Activated T-cell treated with anti-CD3 and anti-CD28 coated beads, Interleukin-2, amount 50 U/mL, for 4 hours (primary cell): Measurements from ENCODE around the gene ACP5. TPM values are rescaled to one million over a fixed set of nuclear protein-coding genes. Genes with fewer than 3 reads are reported as not detected.
"Not testable (repeated sequence)": the region's sequence is repeated elsewhere in the genome, so short reads cannot be mapped to it uniquely, and the experiment has no call there.

ENCODE experiments used
- ATAC-seq, 2 donors: fragments of 200-7000 bp; cut with Tn5 transposase; one replicate each; pipeline ENCODE4 v1.10.0; 2021
- DNase-seq: peaks from one replicate; pipeline ENCODE4 v3.0.0-alpha.2; 2020
- H3K27me3 Mint-ChIP-seq: one replicate; pipeline ENCODE4 v1.8.0; 2021; ENCODE audit warnings: low read depth, mixed read lengths
- H3K36me3 Mint-ChIP-seq: one replicate; pipeline ENCODE4 v1.8.0; 2022; ENCODE audit warnings: mixed read lengths; ENCODE audit not compliant: insufficient read depth
- H3K4me1 Mint-ChIP-seq: one replicate; pipeline ENCODE4 v1.8.0; 2021; ENCODE audit warnings: low read depth, mixed read lengths
- H3K4me3 Mint-ChIP-seq: one replicate; pipeline ENCODE4 v1.8.0; 2021; ENCODE audit warnings: mild to moderate bottlenecking, moderate library complexity, mixed read lengths
- H3K9me3 Mint-ChIP-seq: one replicate; pipeline ENCODE4 v1.8.0; 2021; ENCODE audit warnings: mixed read lengths
- total RNA-seq, 3 donors: library from RNA; stranded (reverse); gene quantifications; one replicate each; pipeline ENCODE4 v1.2.1, GENCODE V29; 2021

ACP5 gene
- total RNA-seq, 3 donors from 2014 or later, result 2.4 to 2.9 (median 2.8) TPM

DNA sequence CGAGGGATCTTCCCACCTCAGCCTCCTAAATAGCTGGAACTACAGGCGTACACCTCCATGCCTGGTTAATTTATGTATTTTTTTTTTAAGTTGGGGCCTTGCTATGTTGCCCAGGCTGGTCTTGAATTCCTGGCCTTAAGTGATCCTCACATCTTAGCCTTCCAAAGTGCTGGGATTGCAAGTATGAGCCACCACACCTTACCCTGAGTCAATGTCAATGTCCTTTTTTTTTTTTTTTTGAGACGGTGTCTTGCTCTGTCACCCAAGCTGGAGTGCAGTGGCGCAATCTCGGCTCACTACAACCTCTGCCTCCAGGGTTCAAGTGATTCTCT lies 11.8 kb downstream of the ACP5 start:
- DNase-seq, H3K27me3 Mint-ChIP-seq, H3K9me3 Mint-ChIP-seq, H3K4me3 Mint-ChIP-seq, ATAC-seq, H3K36me3 Mint-ChIP-seq: not testable (repeated sequence)
- peaks cover 13% of the 10 kb centered on the region for H3K4me1 Mint-ChIP-seq

DNA sequence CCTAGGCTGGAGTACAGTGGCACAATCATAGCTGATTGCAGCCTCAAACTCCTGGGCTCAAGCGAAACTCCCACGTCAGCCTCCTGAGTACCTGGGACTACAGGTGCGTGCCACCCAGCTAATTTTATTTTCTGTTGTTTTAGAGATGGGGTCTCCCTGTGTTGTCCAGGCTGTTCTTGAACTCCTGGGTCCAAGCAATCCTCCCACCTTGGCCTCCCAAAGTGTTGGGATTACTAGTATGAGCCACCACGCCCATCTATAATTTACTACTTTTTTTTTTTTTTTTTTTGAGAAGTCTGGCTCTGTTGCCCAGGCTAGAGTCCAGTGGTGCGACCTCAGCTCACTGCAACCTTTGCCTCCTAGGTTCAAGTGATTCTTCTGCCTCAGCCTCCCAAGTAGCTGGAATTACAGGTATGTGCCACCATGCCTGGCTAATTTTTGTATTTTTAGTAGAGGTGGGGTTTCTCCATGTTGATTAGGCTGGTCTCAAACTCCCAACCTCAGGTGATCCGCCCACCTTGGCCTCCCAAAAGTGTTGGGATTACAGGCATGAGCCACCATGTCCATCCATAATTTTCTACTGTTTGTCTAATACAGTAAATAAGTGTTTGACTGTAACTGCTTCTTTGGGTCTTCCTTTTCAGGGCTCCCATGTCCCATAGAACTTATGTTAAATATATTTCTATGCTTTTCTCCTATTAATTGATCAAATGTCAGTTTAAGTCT lies 13.2 kb downstream of the ACP5 start:
- not testable (repeated sequence) for H3K9me3 Mint-ChIP-seq, H3K4me3 Mint-ChIP-seq, H3K27me3 Mint-ChIP-seq, H3K36me3 Mint-ChIP-seq, ATAC-seq, DNase-seq
- peaks cover 20% of the 10 kb centered on the region for H3K4me1 Mint-ChIP-seq

DNA sequence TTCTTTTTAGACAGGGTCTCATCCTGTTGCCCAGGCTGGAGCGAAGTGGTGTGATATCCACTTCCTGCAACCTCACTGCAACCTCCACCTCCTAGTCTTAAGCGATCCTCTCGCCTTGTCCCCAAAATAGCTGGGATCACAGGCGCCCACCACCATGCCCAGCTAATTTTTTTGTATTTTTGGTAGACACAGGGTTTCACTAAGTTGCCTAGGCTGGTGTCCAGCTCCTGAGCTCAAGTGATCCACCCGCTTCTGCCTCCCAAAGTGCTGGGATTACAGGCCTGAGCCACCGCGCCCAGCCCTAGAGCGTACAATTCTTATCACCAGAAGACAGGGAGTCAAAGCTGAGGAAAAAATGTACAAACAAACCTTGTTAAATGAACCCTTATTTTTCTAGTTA lies 13.9 kb downstream of the ACP5 start:
- no peaks in the 10 kb centered on the region for H3K27me3 Mint-ChIP-seq
- no peak for ATAC-seq

GRCh38 chr19:11560404-11561051 lies 16.9 kb downstream of the ACP5 start:
- no peaks in the 10 kb centered on the region for H3K27me3 Mint-ChIP-seq
- H3K4me1 Mint-ChIP-seq, result peaks cover 37% of the 10 kb centered on the region
- DNase-seq (peak; percentile 48), ATAC-seq (peak; percentile 34 to 44)
- H3K9me3 Mint-ChIP-seq, result no peaks in the 10 kb centered on the region
- peaks cover 12% of the 10 kb centered on the region for H3K36me3 Mint-ChIP-seq
- peak overlapping the region; percentile 90 for H3K4me3 Mint-ChIP-seq

More for the DNA sequence above, 13.9 kb downstream of the ACP5 start:
- Mint-ChIP-seq H3K4me3 (no peak overlapping the region), H3K9me3 (no peaks in the 10 kb centered on the region), H3K36me3 (peaks cover 2% of the 10 kb centered on the region), H3K4me1 (peaks cover 23% of the 10 kb centered on the region)
- no peak for DNase-seq

DNA sequence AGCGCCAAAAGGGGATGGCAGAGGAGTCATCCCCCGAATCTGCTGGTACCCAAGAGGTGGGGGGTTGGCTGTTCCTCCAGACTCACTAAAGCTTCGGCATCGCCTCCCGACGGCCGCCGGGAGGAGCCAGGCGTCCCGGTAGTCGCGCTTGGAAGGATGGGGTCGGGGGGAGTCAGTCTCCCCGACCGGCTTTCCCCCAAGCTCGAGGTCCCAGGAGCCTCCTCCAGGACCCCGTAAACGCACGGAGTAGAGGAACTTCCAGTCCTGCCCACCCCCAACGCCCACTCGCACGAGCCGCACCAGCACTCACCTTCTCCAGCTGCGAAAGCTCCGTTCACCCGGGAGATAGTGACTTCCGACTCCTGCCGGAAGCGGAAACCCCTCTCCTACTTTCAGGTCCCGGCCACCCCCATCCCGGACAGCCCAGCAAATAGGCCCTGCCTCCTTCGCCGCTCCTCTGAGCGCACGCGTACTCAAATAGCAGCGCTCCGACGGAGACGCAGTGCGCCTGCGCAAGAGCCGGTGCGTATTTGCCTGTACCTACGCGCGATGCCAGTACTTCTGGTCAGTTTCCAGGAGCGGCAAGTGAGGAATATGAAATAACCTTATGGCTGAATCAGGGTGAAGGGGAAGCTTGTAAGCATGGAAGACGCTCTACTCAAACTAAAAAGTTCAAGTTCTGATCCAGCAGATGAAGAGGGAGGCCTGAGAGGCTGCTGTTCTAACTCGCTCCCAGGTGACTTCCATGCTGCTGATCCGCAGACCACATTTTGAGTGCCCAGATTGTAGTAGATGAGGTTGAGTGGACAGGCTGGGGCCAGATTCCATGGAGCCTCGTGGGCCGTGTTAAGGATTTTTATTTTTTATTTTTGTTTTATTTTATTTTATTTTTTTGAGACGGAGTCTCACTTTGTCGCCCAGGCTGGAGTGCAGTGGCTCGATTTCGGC lies 18.3 kb downstream of the ACP5 start, which contains the start of gene ELOF1:
Gene ELOF1, minus strand, starts transcription at position 350 of the 948 bp plus-strand sequence. CDS start 4,883 bp downstream, outside the sequence.
- Mint-ChIP-seq H3K36me3 (peaks cover 12% of the 10 kb centered on the region), H3K4me3 (peak within 1 kb of the TSS; percentile 90), H3K9me3 (no peaks in the 10 kb centered on the region), H3K27me3 (no peaks in the 10 kb centered on the region), H3K4me1 (peaks cover 39% of the 10 kb centered on the region)
- DNase-seq (peak; percentile 94), ATAC-seq (peak; percentile 98 to 99)

- Mint-ChIP-seq H3K4me3 (peak overlapping the region; percentile 90), H3K36me3 (peaks cover 18% of the 10 kb centered on the region), H3K9me3 (no peaks in the 10 kb centered on the region), H3K27me3 (no peaks in the 10 kb centered on the region), H3K4me1 (peaks cover 41% of the 10 kb centered on the region)
- no peak for ATAC-seq
- DNase-seq, result no peak
Observed at GRCh38 chr19:11556634-11557420, 20.6 kb downstream of the ACP5 start.

- H3K4me1 Mint-ChIP-seq, result peaks cover 33% of the 10 kb centered on the region
Observed at GRCh38 chr19:11555246-11555645, 22.2 kb downstream of the ACP5 start.

GRCh38 chr19:11554160-11554559 lies 23.3 kb downstream of the ACP5 start:
- no peaks in the 10 kb centered on the region for H3K27me3 Mint-ChIP-seq
- peaks cover 18% of the 10 kb centered on the region for H3K36me3 Mint-ChIP-seq
- H3K9me3 Mint-ChIP-seq, result no peaks in the 10 kb centered on the region
- no peak overlapping the region for H3K4me3 Mint-ChIP-seq
- ATAC-seq (no peak), DNase-seq (no peak)
- H3K4me1 Mint-ChIP-seq, result peaks cover 29% of the 10 kb centered on the region

More at GRCh38 chr19:11555246-11555645, 22.2 kb downstream of the ACP5 start:
- H3K9me3 Mint-ChIP-seq, result no peaks in the 10 kb centered on the region
- DNase-seq (no peak), ATAC-seq (no peak)
- H3K36me3 Mint-ChIP-seq, result peaks cover 18% of the 10 kb centered on the region
- H3K4me3 Mint-ChIP-seq, result no peak overlapping the region
- H3K27me3 Mint-ChIP-seq, result no peaks in the 10 kb centered on the region

DNA sequence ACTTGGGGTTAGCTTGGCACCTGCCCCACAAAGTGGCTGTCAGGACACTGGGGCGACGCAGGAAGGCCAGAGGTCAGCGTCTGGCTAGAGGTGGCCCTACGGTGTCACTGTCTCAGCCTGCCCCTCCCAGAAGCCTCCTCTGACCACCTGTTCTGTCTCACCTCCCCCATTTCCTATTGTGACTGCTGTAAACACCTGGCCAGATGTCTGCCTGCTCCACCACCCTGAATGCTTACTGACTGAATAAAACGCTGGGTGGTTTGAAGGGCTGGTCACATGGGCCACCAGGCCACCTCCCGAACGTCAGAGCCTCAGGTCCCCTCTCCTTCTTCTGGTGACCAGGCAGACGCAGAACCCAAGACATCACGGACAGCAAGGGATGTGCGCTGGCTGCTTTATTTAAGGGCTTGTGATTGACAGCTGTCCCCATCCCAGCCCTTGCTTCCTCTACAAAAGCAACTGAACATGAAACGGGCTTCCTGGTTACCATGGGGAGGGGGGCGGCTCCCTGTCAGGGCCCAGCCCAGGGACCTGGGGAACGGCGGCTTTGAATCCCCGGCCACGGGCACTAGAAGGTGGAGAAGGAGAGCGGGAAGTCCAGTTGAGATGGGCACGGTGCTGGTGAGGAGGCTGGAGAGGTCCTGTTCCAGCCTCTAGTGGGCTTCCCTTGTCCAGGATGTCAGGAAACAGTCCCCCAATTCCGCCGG lies 24.6 kb downstream of the ACP5 start:
- no peaks in the 10 kb centered on the region for H3K9me3 Mint-ChIP-seq
- DNase-seq, result no peak
- H3K36me3 Mint-ChIP-seq, result peaks cover 16% of the 10 kb centered on the region
- H3K4me3 Mint-ChIP-seq, result no peak overlapping the region
- ATAC-seq, result no peak
- H3K27me3 Mint-ChIP-seq, result no peaks in the 10 kb centered on the region
- H3K4me1 Mint-ChIP-seq, result peaks cover 20% of the 10 kb centered on the region

GRCh38 chr19:11551603-11552235 lies 25.7 kb downstream of the ACP5 start:
- ATAC-seq, result no peak
- no peaks in the 10 kb centered on the region for H3K9me3 Mint-ChIP-seq
- H3K4me3 Mint-ChIP-seq, result no peak overlapping the region
- peaks cover 12% of the 10 kb centered on the region for H3K36me3 Mint-ChIP-seq
- H3K27me3 Mint-ChIP-seq, result no peaks in the 10 kb centered on the region
- peaks cover 13% of the 10 kb centered on the region for H3K4me1 Mint-ChIP-seq
- no peak for DNase-seq

GRCh38 chr19:11550265-11550664 lies 27.2 kb downstream of the ACP5 start:
- H3K4me3 Mint-ChIP-seq, result no peak overlapping the region
- peaks cover 5% of the 10 kb centered on the region for H3K4me1 Mint-ChIP-seq
- H3K9me3 Mint-ChIP-seq, result no peaks in the 10 kb centered on the region
- no peaks in the 10 kb centered on the region for H3K27me3 Mint-ChIP-seq
- ATAC-seq (no peak), DNase-seq (no peak)
- peaks cover 6% of the 10 kb centered on the region for H3K36me3 Mint-ChIP-seq

DNA sequence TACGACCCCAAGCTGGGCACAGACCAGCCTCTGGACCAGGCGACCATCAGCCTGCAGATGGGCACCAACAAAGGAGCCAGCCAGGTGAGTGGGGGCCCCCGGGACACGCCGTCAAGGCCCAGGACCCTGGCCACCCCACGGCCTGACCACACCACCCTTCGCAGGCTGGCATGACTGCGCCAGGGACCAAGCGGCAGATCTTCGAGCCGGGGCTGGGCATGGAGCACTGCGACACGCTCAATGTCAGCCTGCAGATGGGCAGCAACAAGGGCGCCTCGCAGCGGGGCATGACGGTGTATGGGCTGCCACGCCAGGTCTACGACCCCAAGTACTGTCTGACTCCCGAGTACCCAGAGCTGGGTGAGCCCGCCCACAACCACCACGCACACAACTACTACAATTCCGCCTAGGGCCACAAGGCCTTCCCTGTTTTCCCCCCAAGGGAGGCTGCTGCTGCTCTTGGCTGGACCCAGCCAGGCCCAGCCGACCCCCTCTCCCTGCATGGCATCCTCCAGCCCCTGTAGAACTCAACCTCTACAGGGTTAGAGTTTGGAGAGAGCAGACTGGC lies 28.0 kb downstream of the ACP5 start:
- no peak for DNase-seq
- Mint-ChIP-seq H3K4me3 (no peak overlapping the region), H3K27me3 (no peaks in the 10 kb centered on the region), H3K36me3 (peaks cover 6% of the 10 kb centered on the region), H3K9me3 (no peaks in the 10 kb centered on the region), H3K4me1 (peaks cover 4% of the 10 kb centered on the region)
- no peak for ATAC-seq
